GM12892 (cell line): ENCODE data around the gene CTBP2.

Experiments
- POLR2A ChIP-seq: IDR thresholded peaks from 2 replicates; pipeline ENCODE4 v1.6.1; 2011; ENCODE audit warnings: low read depth, low read length, control low read depth
- TAF1 ChIP-seq: IDR thresholded peaks from 2 replicates; pipeline ENCODE4 v1.6.1; 2011; ENCODE audit warnings: low read depth, mild to moderate bottlenecking, control low read depth, low read length, borderline replicate concordance

DNA sequence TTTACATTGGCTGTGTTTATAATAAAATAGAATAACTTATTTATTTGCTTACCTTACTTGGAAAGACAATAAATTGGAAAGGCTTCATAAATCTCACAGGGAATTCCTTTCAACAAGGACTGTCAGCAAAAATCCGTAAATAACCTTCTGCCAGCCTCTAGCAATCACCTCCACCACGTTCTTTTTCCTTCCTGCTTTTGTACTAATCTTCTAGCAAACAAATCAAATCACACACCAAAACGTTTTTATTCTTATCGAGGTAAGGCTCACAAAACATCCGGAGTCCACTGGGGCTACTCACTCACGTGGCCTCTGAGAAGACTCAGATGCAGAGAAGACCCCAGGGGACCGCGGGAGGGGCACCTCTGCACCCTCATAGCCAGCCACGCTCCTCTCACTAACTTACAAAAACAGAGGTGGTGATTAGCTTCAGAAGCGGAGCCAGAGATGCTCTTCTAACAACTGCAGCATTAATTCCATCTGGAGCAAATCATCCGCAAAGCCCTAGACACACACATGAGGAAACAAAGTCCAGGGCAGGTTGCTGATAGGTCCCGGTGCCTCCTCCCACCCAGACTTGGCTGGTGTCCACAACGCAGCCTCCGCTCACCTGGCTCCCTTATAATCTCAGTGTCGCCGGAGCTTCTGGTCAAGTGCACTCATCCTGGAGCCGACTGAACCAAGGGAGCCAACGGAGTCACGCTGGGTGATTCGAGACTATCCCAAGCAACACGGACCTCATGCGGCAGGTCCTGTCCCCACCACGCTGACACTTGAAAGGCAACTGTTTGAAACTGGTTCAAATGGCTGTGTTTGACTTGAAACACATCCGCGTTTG, 22.5 kb downstream of the CTBP2 start:
- TF ChIP-seq POLR2A (no peak), TAF1 (no peak)
